GM21723 (cell line): ENCODE results near the gene ADGRG1.

ENCODE experiments used
- ATAC-seq: cut with Tn5 transposase; IDR thresholded peaks from one replicate; pipeline ENCODE4 v1.9.1; 2021; ENCODE audit warnings: mild to moderate bottlenecking, moderate library complexity; ENCODE audit not compliant: unreplicated experiment

Gene ADGRG1

DNA sequence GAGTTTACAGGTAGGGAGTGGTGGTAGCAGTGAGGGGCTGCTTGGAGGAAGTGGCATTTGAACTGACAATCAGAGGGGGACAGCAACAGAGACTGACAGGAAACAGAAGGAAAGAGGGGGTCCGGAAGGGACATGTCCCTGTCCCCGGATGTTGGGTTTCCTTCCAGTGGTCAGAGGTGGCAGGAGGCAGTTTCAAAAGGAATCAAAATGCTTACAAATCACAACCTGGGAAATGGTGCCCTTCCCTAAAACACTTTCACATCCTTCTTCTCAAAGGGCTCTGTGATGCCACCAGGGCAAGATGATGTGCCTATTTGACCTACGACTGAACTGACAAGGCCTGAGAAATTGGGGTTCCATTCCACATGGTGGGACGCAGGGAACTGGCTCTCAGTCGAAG, 19.7 kb downstream of the ADGRG1 start:
- ATAC-seq: no peak

GRCh38 chr16:57648581-57649442, 20.4 kb downstream of the ADGRG1 start:
- ATAC-seq: peak; percentile 62

DNA sequence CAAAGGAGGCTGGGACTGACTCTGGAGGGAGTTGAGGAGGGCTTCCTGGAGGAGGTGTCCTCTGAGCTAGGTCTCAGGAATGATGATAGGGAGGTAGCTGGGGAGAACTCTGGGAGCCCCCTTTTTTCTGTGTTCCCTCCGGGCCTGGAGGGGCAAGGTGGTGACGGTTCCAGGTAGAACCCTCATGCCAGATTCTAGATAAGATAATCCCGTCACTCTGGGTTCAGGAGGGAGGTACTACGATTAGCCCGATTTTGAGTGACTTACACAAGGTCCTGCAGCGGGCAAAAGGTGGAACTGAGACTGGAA, 21.0 kb downstream of the ADGRG1 start:
- no peak for ATAC-seq

DNA sequence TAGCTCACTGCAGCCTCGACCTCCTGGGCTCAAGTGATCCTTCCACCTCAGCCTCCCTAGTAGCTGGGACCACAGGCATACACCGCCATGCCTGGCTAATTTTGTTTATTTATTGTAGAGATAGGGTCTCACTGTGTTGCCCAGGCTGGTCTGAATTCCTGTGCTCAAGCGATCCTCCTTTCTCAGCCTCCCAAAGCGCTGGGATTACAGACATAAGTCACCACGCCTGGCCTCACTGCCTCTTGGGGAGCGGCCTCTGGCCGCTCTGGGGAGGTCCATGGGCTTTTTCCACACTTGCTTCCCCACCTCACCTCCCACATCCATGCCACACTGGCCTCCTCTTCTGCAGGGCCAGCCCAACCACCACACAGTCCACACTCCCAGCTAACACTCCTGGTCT, 21.4 kb downstream of the ADGRG1 start:
- no peak for ATAC-seq

DNA sequence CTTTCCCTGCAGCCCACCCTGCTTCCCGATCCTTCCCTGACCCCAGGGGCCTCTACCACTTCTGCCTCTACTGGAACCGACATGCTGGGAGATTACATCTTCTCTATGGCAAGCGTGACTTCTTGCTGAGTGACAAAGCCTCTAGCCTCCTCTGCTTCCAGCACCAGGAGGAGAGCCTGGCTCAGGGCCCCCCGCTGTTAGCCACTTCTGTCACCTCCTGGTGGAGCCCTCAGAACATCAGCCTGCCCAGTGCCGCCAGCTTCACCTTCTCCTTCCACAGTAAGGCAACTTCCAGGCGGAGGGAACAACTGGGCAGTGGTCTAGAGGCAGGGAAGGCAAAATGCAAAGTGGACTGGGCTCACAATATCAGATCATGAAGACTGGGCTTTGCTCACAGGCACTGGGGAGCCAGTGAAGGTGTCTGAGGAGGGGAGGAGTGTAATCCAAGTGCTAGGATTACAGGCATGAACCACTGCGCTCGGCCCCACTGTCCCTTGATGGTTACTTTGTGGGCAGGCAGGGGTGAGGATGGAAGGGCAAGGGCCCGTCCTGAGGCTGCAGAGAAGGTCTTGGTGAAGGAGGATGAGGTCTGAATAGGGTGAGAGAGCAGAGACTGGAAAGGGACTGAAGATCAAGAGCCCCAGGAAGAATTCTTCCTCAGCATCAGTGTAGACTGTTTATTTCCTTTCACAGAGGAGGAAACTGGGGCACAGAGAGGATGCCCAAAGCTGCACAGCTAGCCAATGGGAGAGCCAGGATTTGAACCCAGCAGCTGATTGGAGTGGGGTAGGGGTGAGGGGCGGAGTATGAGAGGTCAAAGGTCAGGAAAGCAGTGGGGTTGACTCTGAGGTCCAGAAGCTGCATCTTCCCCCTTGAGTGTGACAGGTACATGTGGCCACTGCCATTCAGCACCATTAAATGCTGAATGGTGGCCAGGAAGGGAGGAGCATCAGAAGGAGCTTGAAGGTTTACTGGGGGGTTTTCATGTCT, 23.2 kb downstream of the ADGRG1 start:
- ATAC-seq: no peak

GRCh38 chr16:57652695-57653471, 24.5 kb downstream of the ADGRG1 start:
- ATAC-seq: no peak

DNA sequence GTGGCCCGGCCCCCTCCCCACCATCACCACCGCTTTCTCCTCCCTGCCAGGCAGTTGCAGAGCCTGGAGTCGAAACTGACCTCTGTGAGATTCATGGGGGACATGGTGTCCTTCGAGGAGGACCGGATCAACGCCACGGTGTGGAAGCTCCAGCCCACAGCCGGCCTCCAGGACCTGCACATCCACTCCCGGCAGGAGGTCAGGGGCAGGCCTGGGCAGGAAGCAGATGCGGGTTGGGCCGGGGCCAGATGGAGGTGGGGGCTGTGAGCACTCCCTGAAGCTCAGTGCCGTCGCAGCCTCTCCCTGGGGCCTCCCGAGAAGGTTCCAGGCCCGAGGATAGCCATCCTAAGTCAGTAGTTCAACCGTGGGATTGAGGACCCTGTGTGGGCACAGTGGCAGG, 25.5 kb downstream of the ADGRG1 start:
- no peak for ATAC-seq

- ATAC-seq: no peak
Measured at GRCh38 chr16:57656342-57656955, 28.0 kb downstream of the ADGRG1 start.

GRCh38 chr16:57657228-57657627, 28.8 kb downstream of the ADGRG1 start:
- ATAC-seq: no peak

DNA sequence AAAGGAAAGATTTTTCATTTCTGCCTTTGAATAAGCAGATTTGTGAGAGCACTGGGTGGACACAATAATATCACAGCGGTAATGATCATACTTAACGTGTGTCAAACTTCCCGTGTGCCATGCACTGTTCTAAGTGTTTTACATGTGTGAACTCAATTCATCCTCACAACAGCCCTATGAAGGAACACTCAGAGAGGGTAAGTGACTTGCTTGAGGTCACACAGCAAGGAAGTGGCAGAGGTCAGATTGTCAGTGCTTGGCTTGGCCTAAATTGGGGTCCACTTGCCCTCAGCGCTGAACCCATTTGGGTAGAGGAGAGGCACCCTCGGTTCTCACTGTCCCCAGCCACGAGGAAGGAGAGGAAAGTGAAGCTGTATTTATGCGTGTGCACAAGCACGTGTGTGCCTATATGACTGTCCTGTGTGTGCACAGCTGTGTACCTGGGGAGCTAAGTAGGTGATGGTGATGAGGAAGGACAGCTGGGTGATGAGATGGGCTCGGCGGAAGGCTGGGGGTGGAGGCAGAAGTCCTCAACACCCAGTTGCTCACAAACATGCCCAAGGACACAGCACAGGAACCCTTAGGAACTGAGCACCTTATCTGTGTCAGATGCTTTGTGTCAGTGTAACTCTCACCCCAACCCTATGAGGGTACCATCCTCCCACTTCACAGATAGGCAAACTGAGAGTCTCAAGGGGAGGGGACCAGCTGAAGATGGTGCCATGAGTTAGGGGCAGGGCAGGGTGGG, 29.9 kb downstream of the ADGRG1 start:
- ATAC-seq: no peak

DNA sequence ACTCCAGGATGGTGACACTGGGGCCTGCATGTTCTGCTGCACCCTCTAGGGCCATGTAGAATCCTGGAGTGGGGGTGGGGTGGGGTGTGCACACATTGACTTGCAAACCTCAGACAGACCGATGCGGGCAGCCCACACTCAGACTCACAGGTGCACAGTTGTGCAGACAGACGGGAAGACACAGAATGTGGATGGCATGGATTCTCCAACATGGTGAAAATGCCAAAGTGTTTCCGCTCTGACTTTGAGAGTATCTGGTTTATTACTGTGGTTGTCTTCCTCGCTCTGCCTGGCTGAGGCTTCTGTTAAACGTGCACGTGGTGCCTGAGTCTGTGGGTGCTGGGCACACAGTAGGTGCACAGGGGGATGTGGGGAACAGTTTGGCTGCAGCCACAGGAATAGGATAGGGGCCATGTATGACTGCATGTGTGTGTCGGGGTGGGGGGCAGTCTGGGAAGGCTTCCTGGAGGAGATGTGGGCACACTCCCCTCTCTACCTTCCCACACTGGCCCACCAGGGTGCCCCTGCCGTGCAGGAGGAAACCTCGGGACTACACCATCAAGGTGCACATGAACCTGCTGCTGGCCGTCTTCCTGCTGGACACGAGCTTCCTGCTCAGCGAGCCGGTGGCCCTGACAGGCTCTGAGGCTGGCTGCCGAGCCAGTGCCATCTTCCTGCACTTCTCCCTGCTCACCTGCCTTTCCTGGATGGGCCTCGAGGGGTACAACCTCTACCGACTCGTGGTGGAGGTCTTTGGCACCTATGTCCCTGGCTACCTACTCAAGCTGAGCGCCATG, 30.6 kb downstream of the ADGRG1 start:
- no peak for ATAC-seq

DNA sequence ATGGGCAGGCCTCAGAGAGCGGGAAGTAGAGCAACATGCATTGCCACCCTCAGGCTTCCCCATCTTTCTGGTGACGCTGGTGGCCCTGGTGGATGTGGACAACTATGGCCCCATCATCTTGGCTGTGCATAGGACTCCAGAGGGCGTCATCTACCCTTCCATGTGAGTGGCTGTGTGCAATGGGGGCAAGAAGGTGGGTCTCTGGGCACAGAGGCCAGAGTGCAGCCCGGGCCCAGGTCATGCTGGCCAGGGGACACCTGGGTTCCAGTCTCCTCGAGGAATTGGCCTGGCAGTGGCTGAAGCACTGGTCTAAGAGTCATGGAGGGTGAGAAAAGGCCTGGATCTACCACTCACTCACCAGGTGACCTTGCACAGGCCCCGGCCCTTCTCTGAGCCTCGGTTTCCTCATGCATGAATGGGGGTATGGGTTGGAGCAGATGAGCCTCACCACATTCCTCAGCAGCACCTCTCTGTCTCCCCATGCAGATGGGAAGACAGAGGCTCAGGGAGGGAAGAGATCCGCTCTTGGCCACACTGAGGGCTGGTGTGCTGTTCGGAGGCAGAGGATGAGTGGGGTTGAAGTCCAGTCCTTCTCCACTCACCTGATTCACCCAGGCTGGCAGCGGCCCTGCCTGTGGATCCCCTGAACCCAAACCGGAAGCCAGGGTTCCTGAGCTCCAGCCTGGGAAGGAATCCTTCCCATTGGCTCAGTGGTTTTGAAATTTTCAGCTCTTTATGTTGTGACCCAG, 32.5 kb downstream of the ADGRG1 start:
- ATAC-seq: no peak

DNA sequence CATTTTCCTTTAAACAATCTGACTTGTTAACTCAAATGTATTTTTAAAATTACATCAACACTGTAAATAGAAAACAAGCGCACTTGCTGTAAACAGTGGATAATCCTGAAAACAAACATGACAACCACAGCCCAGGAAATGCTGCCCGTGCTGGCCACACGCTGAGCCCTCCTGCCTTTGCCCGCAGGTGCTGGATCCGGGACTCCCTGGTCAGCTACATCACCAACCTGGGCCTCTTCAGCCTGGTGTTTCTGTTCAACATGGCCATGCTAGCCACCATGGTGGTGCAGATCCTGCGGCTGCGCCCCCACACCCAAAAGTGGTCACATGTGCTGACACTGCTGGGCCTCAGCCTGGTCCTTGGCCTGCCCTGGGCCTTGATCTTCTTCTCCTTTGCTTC, 33.1 kb downstream of the ADGRG1 start:
- no peak for ATAC-seq

- ATAC-seq: no peak
Measured at GRCh38 chr16:57661936-57662906, 33.8 kb downstream of the ADGRG1 start.

GRCh38 chr16:57663436-57663835, 35.0 kb downstream of the ADGRG1 start:
- no peak for ATAC-seq

DNA sequence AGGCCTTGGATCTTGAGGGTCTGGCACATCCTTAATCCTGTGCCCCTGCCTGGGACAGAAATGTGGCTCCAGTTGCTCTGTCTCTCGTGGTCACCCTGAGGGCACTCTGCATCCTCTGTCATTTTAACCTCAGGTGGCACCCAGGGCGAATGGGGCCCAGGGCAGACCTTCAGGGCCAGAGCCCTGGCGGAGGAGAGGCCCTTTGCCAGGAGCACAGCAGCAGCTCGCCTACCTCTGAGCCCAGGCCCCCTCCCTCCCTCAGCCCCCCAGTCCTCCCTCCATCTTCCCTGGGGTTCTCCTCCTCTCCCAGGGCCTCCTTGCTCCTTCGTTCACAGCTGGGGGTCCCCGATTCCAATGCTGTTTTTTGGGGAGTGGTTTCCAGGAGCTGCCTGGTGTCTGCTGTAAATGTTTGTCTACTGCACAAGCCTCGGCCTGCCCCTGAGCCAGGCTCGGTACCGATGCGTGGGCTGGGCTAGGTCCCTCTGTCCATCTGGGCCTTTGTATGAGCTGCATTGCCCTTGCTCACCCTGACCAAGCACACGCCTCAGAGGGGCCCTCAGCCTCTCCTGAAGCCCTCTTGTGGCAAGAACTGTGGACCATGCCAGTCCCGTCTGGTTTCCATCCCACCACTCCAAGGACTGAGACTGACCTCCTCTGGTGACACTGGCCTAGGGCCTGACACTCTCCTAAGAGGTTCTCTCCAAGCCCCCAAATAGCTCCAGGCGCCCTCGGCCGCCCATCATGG, 35.7 kb downstream of the ADGRG1 start:
- no peak for ATAC-seq

GRCh38 chr16:57664662-57665025, 36.2 kb downstream of the ADGRG1 start:
- ATAC-seq: no peak
